ENCODE measurements around the gene RUFY4. TPM values are rescaled to one million over a fixed set of nuclear protein-coding genes. Genes with fewer than 3 reads are reported as not detected.
"Not testable (repeated sequence)": the region's sequence is repeated elsewhere in the genome, so short reads cannot be mapped to it uniquely, and the experiment has no call there.

RUFY4 gene
- total RNA-seq, 1 experiment from 2014 or later: not detected

- ChIA-PET CTCF (no interaction called here), POLR2A (no interaction called here)
- intact Hi-C loops (cut with micrococcal nuclease; ENCODE audit: unreplicated experiment): no loop called here
- BruUV-seq (replicated peaks): no TSS peak
- Histone ChIP-seq H3K9me3 (ENCODE audit: control insufficient read depth, insufficient read depth, low read depth, low read length) (no peaks in the 10 kb centered on the region), H3K4me3 (ENCODE audit: low read depth in 2 of 2, low read length in 2 of 2) (no peak overlapping the region), H3K27me3 (ENCODE audit: control insufficient read depth, insufficient read depth, low read length) (peaks cover 17% of the 10 kb centered on the region), H3K27ac (ENCODE audit: low read length) (no peak overlapping the region), H3K36me3 (ENCODE audit: control insufficient read depth, insufficient read depth, low read length) (no peaks in the 10 kb centered on the region), H3K4me1 (ENCODE audit: control insufficient read depth, insufficient read depth, low read length) (no peaks in the 10 kb centered on the region)
- TF ChIP-seq TCF7L2 (IDR thresholded peaks at IDR 0.05; ENCODE audit: low read depth, low read length): no peak
- TF ChIP-seq POLR2AphosphoS5 (IDR thresholded peaks at IDR 0.05; ENCODE audit: low read depth, low read length): no peak
- TF ChIP-seq CTCF (IDR thresholded peaks at IDR 0.05): no peak
- TF ChIP-seq SIN3A (IDR thresholded peaks at IDR 0.05; ENCODE audit: borderline replicate concordance, insufficient read depth, low read depth, low read length): no peak
- no peak for TF ChIP-seq REST (IDR thresholded peaks at IDR 0.05; ENCODE audit: insufficient read depth in 1 of 2, low read depth in 2 of 2, low read length in 1 of 2)
- in situ Hi-C loops (cut with HindIII; ENCODE audit: low pct_unique_long_range_greater_than_20kb, low sequenced_read_pairs): no loop called here
- no peak for DNase-seq (ENCODE audit: low read depth, low spot score)
- ATAC-seq: no peak
Observed at GRCh38 chr2:218043100-218043499, 26.0 kb upstream of the RUFY4 start.

DNA sequence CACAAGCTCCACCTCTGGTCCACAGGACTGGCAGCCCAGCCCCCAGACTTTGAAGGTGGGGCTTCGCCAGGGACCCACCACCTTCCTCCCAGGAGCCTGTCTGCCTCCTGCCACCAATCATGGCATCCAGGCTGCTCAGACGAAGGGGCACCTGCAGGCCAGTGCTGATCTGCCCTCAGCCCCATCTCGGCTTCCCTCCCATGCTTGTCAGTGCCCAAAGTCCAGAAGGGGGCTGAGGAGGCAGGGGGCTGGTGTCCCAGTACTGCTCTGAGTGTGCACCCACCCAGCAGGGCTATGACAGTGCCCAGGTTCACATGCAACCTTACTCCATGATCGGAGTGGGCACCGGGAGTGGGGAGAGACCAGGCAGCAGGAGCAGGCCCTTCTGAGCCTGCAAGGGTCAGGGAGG lies 25.3 kb upstream of the RUFY4 start:
- CTCF ChIA-PET: no interaction called here
- no TSS peak for BruUV-seq (replicated peaks)
- DNase-seq (ENCODE audit: low read depth, low spot score): no peak
- no peak overlapping the region for H3K4me3 ChIP-seq (ENCODE audit: low read depth in 2 of 2, low read length in 2 of 2)
- intact Hi-C loops (cut with micrococcal nuclease; ENCODE audit: unreplicated experiment): no loop called here
- no peaks in the 10 kb centered on the region for H3K36me3 ChIP-seq (ENCODE audit: control insufficient read depth, insufficient read depth, low read length)
- no peaks in the 10 kb centered on the region for H3K9me3 ChIP-seq (ENCODE audit: control insufficient read depth, insufficient read depth, low read depth, low read length)
- H3K27ac ChIP-seq (ENCODE audit: low read length): no peak overlapping the region
- no peak for ATAC-seq
- in situ Hi-C loops (cut with HindIII; ENCODE audit: low pct_unique_long_range_greater_than_20kb, low sequenced_read_pairs): no loop called here
- no peaks in the 10 kb centered on the region for H3K4me1 ChIP-seq (ENCODE audit: control insufficient read depth, insufficient read depth, low read length)
- POLR2A ChIA-PET: no interaction called here
- no peak for TF ChIP-seq SIN3A (IDR thresholded peaks at IDR 0.05; ENCODE audit: borderline replicate concordance, insufficient read depth, low read depth, low read length)
- no peak for TF ChIP-seq POLR2AphosphoS5 (IDR thresholded peaks at IDR 0.05; ENCODE audit: low read depth, low read length)
- TF ChIP-seq CTCF (IDR thresholded peaks at IDR 0.05): no peak
- TF ChIP-seq REST (IDR thresholded peaks at IDR 0.05; ENCODE audit: insufficient read depth in 1 of 2, low read depth in 2 of 2, low read length in 1 of 2): no peak
- no peak for TF ChIP-seq TCF7L2 (IDR thresholded peaks at IDR 0.05; ENCODE audit: low read depth, low read length)
- peaks cover 20% of the 10 kb centered on the region for H3K27me3 ChIP-seq (ENCODE audit: control insufficient read depth, insufficient read depth, low read length)

- BruUV-seq (replicated peaks); H3K4me3 ChIP-seq (ENCODE audit: low read depth in 2 of 2, low read length in 2 of 2); in situ Hi-C loops (cut with HindIII; ENCODE audit: low pct_unique_long_range_greater_than_20kb, low sequenced_read_pairs); intact Hi-C loops (cut with micrococcal nuclease; ENCODE audit: unreplicated experiment); H3K36me3 ChIP-seq (ENCODE audit: control insufficient read depth, insufficient read depth, low read length); H3K27ac ChIP-seq (ENCODE audit: low read length); DNase-seq (ENCODE audit: low read depth, low spot score); H3K9me3 ChIP-seq (ENCODE audit: control insufficient read depth, insufficient read depth, low read depth, low read length); ATAC-seq; H3K4me1 ChIP-seq (ENCODE audit: control insufficient read depth, insufficient read depth, low read length); POLR2A ChIA-PET: not testable (repeated sequence)
- peaks cover 22% of the 10 kb centered on the region for H3K27me3 ChIP-seq (ENCODE audit: control insufficient read depth, insufficient read depth, low read length)
- CTCF ChIA-PET: interaction anchor here (1.1 kb wide), 1 partner anchor 24 kb away, joined by 3 read pairs; the partner anchor contains the start of gene RUFY4
Observed at GRCh38 chr2:218044599-218044998, 24.5 kb upstream of the RUFY4 start.

Data from Panc1 (cell line).